Erythroblast (primary cell): ENCODE results near the gene MIF.

Experiments used
- GATA1 ChIP-seq: IDR thresholded peaks from 2 replicates; pipeline ENCODE4 v1.6.1; 2011; ENCODE audit warnings: low read depth, mild to moderate bottlenecking, control low read depth, low read length, moderate library complexity
- POLR2A ChIP-seq: IDR thresholded peaks from 2 replicates; pipeline ENCODE4 v1.6.1; 2011; ENCODE audit warnings: mild to moderate bottlenecking, low read length

DNA sequence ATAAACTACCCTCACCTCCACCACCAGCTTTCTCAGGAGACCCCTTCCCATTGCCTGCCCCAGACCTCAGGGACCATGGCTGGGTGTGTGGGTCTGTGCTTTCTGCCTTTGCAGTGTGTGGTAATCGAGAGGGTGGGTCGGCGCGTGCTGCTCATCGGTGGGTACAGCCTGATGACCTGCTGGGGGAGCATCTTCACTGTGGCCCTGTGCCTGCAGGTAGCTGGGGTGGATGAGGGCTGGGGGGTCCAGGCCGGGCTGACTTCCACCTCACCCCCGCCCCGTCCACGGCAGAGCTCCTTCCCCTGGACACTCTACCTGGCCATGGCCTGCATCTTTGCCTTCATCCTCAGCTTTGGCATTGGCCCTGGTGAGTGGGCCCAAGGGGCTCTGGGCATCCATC, 10.5 kb upstream of the MIF start:
- no peak for TF ChIP-seq POLR2A
- no peak for TF ChIP-seq GATA1
